22Rv1 (cell line): ENCODE results near the gene P4HB.

Source experiments
- ZFX ChIP-seq: fragments of 450-650 bp; IDR thresholded peaks from 2 replicates; pipeline ENCODE4 v1.6.1; 2017; ENCODE audit warnings: antibody characterized with exemption, borderline replicate concordance
- TF ChIP-seq, protein P1 (sequence below): fragments of 450-650 bp; IDR thresholded peaks from 2 replicates; pipeline ENCODE4 v1.5.1; 2017; ENCODE audit warnings: mild to moderate bottlenecking

GRCh38 chr17:81903896-81904599 is 43.7 kb upstream of the P4HB start:
- TF ChIP-seq, protein P1, sequence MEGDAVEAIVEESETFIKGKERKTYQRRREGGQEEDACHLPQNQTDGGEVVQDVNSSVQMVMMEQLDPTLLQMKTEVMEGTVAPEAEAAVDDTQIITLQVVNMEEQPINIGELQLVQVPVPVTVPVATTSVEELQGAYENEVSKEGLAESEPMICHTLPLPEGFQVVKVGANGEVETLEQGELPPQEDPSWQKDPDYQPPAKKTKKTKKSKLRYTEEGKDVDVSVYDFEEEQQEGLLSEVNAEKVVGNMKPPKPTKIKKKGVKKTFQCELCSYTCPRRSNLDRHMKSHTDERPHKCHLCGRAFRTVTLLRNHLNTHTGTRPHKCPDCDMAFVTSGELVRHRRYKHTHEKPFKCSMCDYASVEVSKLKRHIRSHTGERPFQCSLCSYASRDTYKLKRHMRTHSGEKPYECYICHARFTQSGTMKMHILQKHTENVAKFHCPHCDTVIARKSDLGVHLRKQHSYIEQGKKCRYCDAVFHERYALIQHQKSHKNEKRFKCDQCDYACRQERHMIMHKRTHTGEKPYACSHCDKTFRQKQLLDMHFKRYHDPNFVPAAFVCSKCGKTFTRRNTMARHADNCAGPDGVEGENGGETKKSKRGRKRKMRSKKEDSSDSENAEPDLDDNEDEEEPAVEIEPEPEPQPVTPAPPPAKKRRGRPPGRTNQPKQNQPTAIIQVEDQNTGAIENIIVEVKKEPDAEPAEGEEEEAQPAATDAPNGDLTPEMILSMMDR: no peak
- TF ChIP-seq ZFX: no peak
